BJ (cell line): ENCODE measurements around the gene ZNF579. TPM values are rescaled to one million over a fixed set of nuclear protein-coding genes. Genes with fewer than 3 reads are reported as not detected.

Experiments used
- CTCF ChIA-PET: fragments of 350-600 bp; formaldehyde crosslinking; extraction: SDS; loops from one replicate; lab custom pipeline; 2021; ENCODE audit warnings: antibody characterized with exemption, inconsistent platforms; lab: Yijun Ruan, JAX
- POLR2A ChIA-PET: fragments of 300-600 bp; sonication (Branson Sonifier 250); formaldehyde crosslinking; extraction: SDS; loops from one replicate; lab custom pipeline; 2021; ENCODE audit warnings: antibody characterized with exemption; lab: Charles Lee
- DNase-seq: peaks from one replicate; pipeline ENCODE4 v3.0.0-alpha.2; 2011; ENCODE audit warnings: low read depth
- H3K27me3 ChIP-seq: 2 replicates; pipeline ENCODE4 v1.6.0; 2011; ENCODE audit warnings: low read length; ENCODE audit not compliant: control insufficient read depth, insufficient read depth
- H3K36me3 ChIP-seq: 2 replicates; pipeline ENCODE4 v1.5.1; 2011; ENCODE audit warnings: low read length; ENCODE audit not compliant: control insufficient read depth, insufficient read depth
- H3K4me3 ChIP-seq: 2 replicates; pipeline ENCODE4 v1.5.1; 2011; ENCODE audit warnings: low read depth, mild to moderate bottlenecking, control low read depth, low read length
- polyA plus RNA-seq: library from polyadenylated mRNA; depleted of rRNA; stranded (reverse); fragments of >200 nt; gene quantifications from 2 replicates; pipeline ENCODE4 v1.2.3, GENCODE V29; 2011
- TF ChIP-seq, protein P1 (sequence below): IDR thresholded peaks from 2 replicates; pipeline ENCODE4 v1.5.1; 2011; ENCODE audit warnings: low read depth, mild to moderate bottlenecking, control low read depth, inconsistent platforms, low read length, moderate library complexity; ENCODE audit not compliant: insufficient read depth

The ZNF579 gene
- polyA plus RNA-seq, 1 experiment, result 2.6 TPM

DNA sequence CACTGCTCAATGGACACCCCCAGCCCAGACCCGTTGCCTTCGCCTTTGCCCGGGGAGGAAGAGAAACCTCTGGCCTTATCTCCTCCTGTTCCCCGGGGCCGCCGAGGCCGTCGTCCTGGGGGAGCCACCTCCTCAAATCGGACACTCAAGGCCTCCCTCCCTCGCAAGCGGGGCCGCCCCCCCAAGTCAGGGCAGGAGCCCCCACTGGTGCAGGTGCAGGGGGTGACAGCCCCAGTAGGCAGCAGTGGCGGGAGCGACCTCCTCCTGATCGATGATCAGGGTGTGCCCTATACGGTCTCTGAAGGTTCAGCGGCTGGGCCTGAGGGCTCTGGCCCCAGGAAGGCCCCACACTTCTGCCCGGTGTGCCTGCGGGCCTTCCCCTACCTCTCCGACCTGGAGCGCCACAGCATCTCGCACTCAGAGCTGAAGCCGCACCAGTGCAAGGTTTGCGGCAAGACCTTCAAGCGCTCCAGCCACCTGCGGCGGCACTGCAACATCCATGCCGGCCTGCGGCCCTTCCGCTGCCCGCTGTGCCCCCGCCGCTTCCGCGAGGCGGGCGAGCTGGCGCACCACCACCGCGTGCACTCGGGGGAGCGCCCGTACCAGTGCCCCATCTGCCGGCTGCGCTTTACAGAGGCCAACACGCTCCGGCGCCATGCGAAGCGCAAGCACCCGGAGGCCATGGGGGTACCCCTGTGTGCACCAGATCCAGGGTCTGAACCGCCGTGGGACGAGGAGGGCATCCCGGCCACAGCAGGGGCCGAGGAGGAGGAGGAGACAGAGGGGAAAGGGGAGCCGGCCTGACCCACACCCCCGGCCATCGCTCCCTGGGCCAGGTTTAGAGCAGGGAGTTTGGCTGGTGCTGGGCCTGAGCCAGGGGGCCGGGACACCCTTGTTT is 21.7 kb upstream of the ZNF579 start:
- Histone ChIP-seq H3K27me3 (no peaks in the 10 kb centered on the region), H3K4me3 (no peak overlapping the region), H3K36me3 (peaks cover 1% of the 10 kb centered on the region)
- POLR2A ChIA-PET, result no interaction called here
- TF ChIP-seq, protein P1, sequence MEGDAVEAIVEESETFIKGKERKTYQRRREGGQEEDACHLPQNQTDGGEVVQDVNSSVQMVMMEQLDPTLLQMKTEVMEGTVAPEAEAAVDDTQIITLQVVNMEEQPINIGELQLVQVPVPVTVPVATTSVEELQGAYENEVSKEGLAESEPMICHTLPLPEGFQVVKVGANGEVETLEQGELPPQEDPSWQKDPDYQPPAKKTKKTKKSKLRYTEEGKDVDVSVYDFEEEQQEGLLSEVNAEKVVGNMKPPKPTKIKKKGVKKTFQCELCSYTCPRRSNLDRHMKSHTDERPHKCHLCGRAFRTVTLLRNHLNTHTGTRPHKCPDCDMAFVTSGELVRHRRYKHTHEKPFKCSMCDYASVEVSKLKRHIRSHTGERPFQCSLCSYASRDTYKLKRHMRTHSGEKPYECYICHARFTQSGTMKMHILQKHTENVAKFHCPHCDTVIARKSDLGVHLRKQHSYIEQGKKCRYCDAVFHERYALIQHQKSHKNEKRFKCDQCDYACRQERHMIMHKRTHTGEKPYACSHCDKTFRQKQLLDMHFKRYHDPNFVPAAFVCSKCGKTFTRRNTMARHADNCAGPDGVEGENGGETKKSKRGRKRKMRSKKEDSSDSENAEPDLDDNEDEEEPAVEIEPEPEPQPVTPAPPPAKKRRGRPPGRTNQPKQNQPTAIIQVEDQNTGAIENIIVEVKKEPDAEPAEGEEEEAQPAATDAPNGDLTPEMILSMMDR, result no peak
- CTCF ChIA-PET, result no interaction called here
- DNase-seq, result no peak

DNA sequence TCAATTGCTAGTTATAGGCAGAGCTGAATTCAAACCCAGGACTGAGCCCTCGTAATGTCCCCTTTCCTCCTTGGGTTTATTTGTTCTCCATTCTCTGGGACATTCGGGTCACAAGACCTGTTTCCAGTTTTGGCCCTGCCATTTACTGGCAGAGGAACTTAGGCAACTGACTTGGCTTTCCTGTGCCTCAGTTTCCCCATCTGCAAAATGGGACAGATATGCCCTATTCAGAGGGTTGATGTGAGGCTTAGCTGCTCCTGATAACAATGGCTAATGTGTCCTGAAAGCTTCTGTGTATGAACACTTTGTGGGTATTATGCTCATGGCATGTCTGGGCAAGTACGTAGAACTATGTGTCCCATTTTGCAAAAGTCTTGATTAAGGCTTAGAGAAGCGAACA is 20.4 kb upstream of the ZNF579 start:
- POLR2A ChIA-PET, result no interaction called here
- H3K4me3 ChIP-seq, result peak overlapping the region; percentile 88
- TF ChIP-seq, protein P1, result no peak
- no peaks in the 10 kb centered on the region for H3K27me3 ChIP-seq
- no peak for DNase-seq
- H3K36me3 ChIP-seq, result peaks cover 5% of the 10 kb centered on the region
- CTCF ChIA-PET, result interaction anchor here (0.7 kb wide), 1 partner anchor 17 kb away, joined by 3 read pairs; no protein-coding TSS in a partner anchor

DNA sequence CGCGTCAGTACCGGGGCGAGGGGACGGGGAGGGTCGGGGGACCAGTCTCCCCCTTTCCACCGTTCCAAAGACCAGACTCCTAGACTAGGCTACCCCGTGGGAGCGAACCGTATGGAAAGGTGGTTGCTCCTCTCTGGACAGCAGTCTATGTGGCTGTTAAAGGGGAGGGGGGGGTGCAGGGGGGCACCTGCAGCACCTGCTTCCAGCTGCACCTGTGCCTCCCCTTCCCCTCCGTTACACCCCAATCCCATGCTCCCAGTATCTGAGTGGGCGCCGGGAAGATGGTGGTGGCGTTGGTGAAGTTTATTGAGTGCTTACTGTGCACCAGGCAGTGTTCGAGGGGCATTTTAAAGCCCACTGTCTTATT is 20.0 kb upstream of the ZNF579 start:
- CTCF ChIA-PET, result interaction anchor here (0.7 to 2.0 kb wide), 3 partner anchors 17 to 133 kb away, joined by 3 to 11 read pairs (median 5); no protein-coding TSS in a partner anchor
- TF ChIP-seq, protein P1, result no peak
- Histone ChIP-seq H3K27me3 (no peaks in the 10 kb centered on the region), H3K36me3 (peaks cover 8% of the 10 kb centered on the region), H3K4me3 (peak overlapping the region; percentile 88)
- DNase-seq, result no peak
- POLR2A ChIA-PET, result interaction anchor here (0.6 kb wide), 2 partner anchors 35 to 714 kb away, joined by 8 to 11 read pairs; partner anchors contain the start of gene ZSCAN5A

DNA sequence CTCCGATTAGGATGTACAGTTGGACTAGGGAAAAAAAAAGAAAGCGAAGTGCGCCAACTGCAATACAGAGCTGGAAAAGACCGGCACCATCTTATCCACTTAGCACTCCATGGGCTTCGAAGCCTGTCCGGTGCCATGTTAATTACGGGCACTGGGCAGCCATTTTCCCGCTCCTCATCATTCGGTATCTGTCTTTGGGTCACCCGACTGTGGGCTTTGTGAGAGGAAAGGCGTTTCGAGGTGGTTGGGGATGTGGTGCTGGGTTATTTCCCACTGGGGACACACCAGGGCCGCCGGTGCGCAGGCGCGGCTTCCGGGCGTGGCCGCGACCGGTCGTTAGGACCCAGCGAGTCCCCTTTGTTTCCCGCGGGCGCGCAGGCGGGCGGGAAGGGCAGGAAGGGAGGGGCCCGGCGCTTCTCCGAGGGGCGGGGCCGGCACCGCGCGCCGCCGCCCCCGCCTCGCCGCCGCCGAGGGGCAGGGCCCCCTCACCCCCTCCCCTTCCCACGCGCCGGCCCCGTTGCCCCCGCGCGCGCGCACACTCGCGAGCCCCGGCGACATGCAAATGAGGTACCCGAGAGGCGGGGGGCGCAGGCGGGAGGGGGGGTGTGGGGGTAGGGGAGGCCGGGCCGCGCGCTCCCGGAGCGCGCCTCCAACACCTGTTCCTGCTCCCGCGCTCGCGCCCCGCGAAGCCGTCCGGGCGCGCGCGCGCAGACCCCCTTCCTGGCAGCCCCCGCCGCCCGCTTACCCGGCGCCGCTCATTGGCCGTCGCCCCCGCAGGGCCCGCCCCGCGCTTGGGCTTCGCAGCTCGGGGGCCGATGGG is 19.4 kb upstream of the ZNF579 start, which contains the start of gene ZNF524:
ZNF524 (plus strand) TSS at position 447 of the 820 bp plus-strand sequence. CDS start 1,825 bp downstream, outside the sequence.
- peak within 1 kb of the TSS; percentile 88 for H3K4me3 ChIP-seq
- TF ChIP-seq, protein P1, result no peak
- DNase-seq, result no peak
- CTCF ChIA-PET, result interaction anchor here (0.6 to 2.0 kb wide), 6 partner anchors 16 to 1745 kb away, joined by 3 to 11 read pairs (median 3); partner anchors contain the start of gene U2AF2
- POLR2A ChIA-PET, result interaction anchor here (0.6 to 0.8 kb wide), 3 partner anchors 35 to 714 kb away, joined by 8 to 11 read pairs (median 9); partner anchors contain the start of genes ISOC2 and ZSCAN5A
- no peaks in the 10 kb centered on the region for H3K27me3 ChIP-seq
- H3K36me3 ChIP-seq, result peaks cover 11% of the 10 kb centered on the region
